NCI-H2196 treated with DMSO at 0.1 percent for 48 hours (cell line): ENCODE data around the gene GPRIN2.

Experiments used
- DNase-seq: peaks from one replicate; lab custom pipeline; 2025; ENCODE audit not compliant: unreplicated experiment; lab: John Stamatoyannopoulos, UW

The GPRIN2 gene

GRCh38 chr10:46549171-46550075, 7.0 kb downstream of the GPRIN2 start:
- DNase-seq: no peak

DNA sequence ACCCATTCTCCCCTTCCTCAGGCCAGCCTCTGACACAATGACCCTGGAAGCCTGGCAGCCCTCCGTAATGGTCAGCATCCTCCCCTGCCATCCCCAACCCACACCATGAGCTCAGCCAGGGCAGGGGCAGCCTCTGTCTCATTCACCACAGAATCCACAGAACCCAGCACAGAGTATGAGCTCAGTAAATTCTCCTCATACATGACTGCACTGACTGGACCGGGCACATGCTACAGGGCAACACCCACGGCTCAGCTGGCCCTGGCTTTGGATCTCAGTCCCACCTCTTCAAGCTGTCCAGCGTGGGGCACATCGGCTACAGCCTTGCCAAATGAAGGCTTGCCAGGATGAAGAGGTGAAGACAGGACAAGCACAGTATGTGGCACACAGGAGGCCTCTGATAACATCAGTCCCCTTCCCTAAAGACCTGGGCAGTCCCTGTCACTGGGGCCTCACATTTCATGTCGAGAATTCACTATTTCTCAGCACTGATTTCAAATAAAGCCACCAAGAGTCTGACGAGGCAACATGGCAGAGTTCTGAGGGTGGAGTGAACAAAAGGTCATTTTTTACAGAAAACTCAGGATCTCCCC, 7.9 kb downstream of the GPRIN2 start:
- DNase-seq: no peak

- DNase-seq: no peak
These were observed 8.6 kb downstream of the GPRIN2 start for GRCh38 chr10:46547541-46548497.

DNA sequence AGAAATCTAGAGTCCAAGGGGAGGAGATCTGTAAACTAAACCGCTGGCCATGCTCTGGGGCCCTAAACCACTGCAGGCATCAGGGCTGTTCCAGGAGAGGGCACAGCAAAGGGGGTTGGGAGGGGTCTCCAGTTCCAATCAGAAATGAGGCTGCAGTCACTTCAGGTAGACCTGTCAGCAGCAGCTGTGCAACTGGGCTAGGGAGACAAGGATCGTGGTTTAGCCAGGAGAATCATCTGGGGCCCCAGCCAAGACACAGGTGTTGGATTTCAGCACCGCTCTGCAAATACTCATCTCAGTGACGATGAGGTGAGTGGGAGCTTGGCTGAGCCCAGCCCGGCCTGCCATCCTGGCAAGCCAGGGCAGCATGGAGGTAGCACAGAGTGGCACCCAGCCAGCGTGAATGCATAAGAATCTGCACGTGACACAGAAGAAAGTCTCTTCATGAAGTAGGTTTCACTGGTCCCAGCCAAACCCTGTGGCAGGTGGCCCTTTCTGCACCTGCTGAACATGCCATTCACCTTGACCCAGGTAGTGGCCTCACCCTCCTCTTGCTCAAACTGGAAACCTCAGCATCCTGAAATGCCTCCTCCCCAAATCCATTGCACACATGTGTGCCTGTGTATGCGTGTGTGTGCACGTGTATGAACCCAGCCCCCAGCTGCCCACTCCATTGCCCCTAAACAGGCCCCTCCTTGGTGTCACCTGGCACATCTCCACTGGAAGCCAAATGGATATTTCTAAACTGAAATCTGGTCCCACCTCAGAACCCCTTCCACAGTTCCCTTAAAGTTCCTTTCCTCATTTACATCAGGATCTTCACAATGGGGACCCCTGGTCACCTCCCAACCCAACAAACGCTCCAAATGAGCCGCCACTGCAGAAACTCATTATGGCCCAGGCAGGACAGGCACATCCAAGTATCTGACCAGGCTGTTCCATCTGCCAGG, 9.6 kb downstream of the GPRIN2 start:
- DNase-seq: peak; percentile 17

DNA sequence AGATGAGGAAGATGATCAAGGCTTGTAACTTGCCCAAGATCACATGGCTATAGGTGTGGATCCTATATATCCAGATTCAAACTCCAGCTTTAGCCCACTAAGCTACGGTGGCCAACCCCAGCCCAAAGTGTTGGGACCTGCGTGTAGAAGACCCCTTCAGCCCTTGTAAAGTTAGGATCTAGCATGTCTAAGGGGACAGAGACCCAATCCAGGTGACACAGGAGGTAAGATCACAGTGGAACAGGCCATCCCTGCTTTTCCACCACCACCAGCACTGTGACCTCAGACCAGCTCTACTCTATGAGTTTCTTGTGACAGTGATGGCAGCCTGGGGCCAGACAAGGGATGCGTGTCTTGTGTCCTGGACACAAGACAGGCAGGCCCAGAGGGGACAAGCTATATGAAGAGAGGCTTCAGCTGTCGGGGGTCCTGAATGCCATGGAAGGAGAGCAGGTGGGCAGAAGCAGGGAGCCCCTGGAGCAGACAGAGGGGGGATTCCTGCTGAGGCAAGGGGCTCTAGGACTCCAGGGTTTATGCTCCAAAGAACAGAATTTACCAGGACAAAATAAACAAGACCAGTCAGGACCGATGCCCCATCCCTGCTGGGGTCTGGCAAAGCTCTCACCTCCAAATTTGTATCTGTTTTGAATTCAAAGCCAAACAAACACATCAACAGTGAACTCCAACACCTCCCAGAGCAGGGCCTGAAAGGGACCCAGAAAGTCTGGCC, 10.4 kb downstream of the GPRIN2 start:
- DNase-seq: no peak

- DNase-seq: no peak
These were observed 11.3 kb downstream of the GPRIN2 start for GRCh38 chr10:46544989-46545791.

DNA sequence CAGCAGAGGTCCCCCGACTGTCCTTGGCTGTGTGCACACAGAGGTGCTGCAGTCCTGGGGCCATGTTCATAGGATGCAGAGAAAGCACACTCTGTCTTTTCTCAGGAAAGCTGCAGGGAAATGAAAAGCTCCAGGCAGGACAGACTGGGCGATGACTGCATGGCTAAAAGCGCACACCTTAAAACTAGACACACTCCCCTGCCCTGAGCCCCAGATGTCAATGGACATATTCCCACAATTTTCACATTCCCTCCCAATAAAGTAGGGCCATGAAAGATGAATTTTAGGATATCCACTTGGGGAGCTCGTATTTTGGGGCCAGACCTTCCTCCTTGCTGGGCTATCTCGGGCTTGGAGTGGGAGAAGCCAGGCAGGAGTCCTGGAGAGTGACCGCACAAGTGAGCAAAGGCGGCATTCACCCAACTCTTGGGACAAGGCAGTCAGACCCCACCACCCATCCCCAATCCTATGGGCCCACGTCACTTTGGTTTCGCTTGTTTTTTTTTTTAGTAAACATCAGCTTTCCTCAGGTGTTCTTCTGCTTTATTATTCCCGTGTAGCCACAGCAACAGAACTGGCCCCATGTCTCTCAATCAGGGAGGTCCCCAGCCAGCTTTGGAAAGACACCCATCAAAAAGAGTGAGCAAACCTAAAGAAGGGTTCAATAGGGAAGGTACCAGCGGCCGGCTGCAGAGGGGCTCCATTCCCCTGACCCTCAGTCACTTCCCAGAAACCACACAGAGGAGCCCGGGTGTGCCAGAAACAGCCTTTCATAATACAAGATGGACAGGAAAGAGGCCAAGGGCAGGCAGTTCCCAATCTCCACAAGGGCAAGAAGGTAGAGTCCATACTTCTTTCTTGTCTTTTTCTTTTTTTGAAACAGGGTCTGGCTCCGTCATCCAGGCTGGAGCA, 12.7 kb downstream of the GPRIN2 start:
- DNase-seq: no peak

GRCh38 chr10:46542567-46543465, 13.6 kb downstream of the GPRIN2 start:
- no peak for DNase-seq

DNA sequence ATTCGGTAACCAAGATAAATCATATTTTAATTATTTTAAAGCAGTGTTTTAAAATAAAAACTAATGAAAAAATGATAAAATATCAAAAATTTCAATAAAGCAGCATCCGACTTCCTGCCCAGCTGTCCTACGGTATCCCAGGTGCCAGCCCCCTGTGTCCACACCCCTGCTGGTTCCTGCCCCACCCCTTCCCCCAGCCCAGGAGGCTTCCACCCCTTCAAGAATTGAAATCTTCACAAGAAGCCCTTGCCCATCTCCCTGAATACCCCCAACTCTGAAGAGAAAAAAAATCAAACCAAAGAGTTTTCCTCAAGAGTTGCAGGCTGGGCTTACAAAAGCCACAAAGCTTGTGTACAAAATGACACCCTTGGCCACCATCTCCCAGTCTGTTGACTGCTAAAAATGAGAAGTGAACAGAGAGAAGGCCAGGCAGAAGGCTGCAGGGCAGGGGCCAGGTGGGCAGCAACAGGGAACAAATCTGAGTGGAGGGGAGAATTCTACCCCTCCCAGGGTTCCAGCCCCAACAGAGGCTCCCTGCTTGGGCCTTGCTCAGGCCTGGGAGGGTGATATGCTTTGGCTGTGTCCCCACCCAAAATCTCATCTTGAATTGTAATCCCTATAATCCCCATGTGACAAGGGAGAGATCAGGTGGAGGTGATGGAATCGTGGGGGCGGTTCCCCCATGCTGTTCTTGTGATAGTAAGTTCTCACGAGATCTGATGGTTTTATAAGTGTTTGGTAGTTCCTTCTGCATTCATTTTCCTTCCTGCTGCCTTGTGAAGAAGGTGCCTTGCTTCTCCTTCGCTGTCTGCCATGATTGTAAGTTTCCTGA, 14.5 kb downstream of the GPRIN2 start:
- no peak for DNase-seq

GRCh38 chr10:46541017-46541661, 15.3 kb downstream of the GPRIN2 start:
- no peak for DNase-seq

DNA sequence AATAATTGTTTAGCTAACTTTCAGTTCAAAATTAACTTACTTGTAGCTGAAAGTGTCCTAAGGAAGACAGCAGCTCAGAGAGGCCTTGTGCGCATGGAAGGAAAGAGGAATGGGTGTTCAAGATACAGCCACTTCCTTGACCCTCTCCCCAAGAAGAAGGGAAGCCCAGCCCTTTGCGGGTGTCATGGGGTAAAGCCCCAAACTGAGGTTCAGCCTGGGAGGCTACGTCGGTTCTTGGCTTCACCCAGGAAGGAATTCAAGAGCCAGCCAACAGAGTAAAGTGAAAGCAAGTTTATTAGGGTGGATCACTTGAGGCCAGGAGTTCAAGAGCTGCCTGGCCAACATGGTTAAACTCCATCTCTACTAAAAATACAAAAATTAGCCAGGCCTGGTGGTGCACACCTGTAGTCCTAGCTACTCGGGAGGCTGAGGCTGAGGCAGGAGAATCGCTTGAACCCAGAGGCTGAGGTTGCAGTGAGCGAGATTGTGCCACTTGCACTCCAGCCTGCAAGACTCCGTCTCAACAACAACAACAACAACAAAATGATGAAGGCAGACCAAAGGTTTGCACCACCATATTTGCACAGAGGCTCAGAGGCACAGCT, 15.9 kb downstream of the GPRIN2 start:
- DNase-seq: no peak

DNA sequence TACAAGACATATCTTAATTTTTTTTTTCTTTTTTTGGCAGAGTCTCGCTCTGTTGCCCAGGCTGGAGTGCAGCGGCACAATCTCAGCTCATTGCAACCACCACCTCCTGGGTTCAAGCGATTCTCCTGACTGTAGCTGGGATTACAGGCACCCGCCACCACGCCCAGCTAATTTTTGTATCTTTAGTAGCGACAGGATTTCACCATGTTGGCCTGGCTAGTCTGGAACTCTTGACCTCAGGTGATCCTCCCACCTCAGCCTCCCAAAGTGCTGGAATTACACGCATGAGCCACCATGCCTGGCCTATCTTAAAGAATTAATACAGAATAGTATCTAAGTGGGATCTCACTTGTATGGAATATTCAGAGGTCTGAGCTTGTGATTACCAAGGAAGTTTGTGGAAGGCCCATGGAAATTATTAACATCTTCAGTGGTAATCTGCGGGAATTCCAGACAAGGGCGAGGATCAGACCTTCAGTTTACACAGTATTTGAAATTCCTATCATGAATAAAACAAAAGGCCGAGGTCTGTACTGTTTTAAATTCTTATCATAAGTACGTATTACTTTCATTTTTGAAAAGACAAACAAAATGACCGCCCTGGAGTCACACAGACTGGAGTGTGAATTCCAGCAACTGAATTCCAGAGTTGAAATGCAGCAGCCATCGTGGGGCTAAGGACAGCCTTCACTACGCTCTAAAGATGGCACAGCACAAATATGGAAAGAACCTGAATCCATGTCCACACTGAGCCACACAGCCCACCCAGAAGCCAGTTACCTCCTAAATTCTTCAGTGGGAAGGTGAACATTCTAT, 16.7 kb downstream of the GPRIN2 start:
- DNase-seq: no peak

- DNase-seq: no peak
These were observed 17.6 kb downstream of the GPRIN2 start for GRCh38 chr10:46538717-46539426.
